Naive thymus-derived CD4-positive, alpha-beta T cell (primary cell): ENCODE data around the gene CADM1. TPM values are rescaled to one million over a fixed set of nuclear protein-coding genes. Genes with fewer than 3 reads are reported as not detected.

Experiments
- ATAC-seq: fragments of 150-1000 bp; cut with Tn5 transposase; 2 replicates; pipeline ENCODE4 v1.10.0; 2021; ENCODE audit warnings: mild to moderate bottlenecking, moderate library complexity
- CTCF ChIA-PET: fragments of 350-600 bp; sonication (Branson Sonifier 250); formaldehyde crosslinking; loops from one replicate; lab custom pipeline; 2021; ENCODE audit warnings: antibody characterized with exemption; lab: Charles Lee
- POLR2A ChIA-PET: fragments of 350-600 bp; sonication (Branson Sonifier 250); formaldehyde crosslinking; loops from one replicate; lab custom pipeline; 2021; ENCODE audit warnings: antibody characterized with exemption, inconsistent platforms; lab: Charles Lee
- DNase-seq, 9 donors: peaks; one replicate each; pipeline versions ENCODE4 v3.0.0 to v3.0.0-alpha.2; 2020 to 2022; ENCODE audit warnings: mixed read lengths in 1 of 9
- H3K27ac ChIP-seq: one replicate; pipeline ENCODE4 v1.7.0; 2013; ENCODE audit warnings: mild to moderate bottlenecking, low read depth, low read length, moderate library complexity
- H3K27me3 ChIP-seq, 2 donors: one replicate each; pipeline ENCODE4 v1.7.0; 2013; ENCODE audit warnings: low read length in 2 of 2, mild to moderate bottlenecking in 2 of 2, moderate library complexity in 2 of 2; ENCODE audit not compliant: control insufficient read depth in 2 of 2, insufficient read depth in 2 of 2
- H3K36me3 ChIP-seq, 3 experiments: 1 replicate in 2 of 3; 2 replicates in 1 of 3; pipeline ENCODE4 v1.7.0; 2013; ENCODE audit warnings: low read length in 3 of 3, mild to moderate bottlenecking in 3 of 3, moderate library complexity in 1 of 3; ENCODE audit not compliant: insufficient read depth in 3 of 3, control insufficient read depth in 2 of 3
- H3K4me1 ChIP-seq, 2 donors: one replicate each; pipeline ENCODE4 v1.7.0; 2013; ENCODE audit warnings: low read length in 2 of 2, mild to moderate bottlenecking in 2 of 2, moderate library complexity in 1 of 2; ENCODE audit not compliant: control insufficient read depth in 2 of 2, insufficient read depth in 2 of 2
- H3K4me3 ChIP-seq: 2 replicates; pipeline ENCODE4 v1.7.0; 2013; ENCODE audit warnings: mild to moderate bottlenecking, low read length
- H3K9me3 ChIP-seq, 3 experiments: 1 replicate in 2 of 3; 2 replicates in 1 of 3; pipeline ENCODE4 v1.7.0; 2013; ENCODE audit warnings: low read length in 3 of 3; ENCODE audit not compliant: control insufficient read depth in 2 of 3
- H3K27ac Mint-ChIP-seq, 9 donors: one replicate each; pipeline ENCODE4 v1.8.0; 2020 to 2022; ENCODE audit warnings: mixed read lengths in 9 of 9, mild to moderate bottlenecking in 8 of 9, moderate library complexity in 5 of 9, inconsistent platforms in 2 of 9
- H3K27me3 Mint-ChIP-seq, 5 donors: one replicate each; pipeline ENCODE4 v1.8.0; 2021 to 2022; ENCODE audit warnings: mixed read lengths in 5 of 5, mild to moderate bottlenecking in 1 of 5
- H3K36me3 Mint-ChIP-seq, 5 donors: one replicate each; pipeline ENCODE4 v1.8.0; 2020 to 2022; ENCODE audit warnings: mixed read lengths in 5 of 5, mild to moderate bottlenecking in 3 of 5, inconsistent platforms in 1 of 5
- H3K4me1 Mint-ChIP-seq, 7 donors: one replicate each; pipeline ENCODE4 v1.8.0; 2020 to 2022; ENCODE audit warnings: mixed read lengths in 7 of 7, mild to moderate bottlenecking in 3 of 7, inconsistent platforms in 1 of 7
- H3K4me3 Mint-ChIP-seq, 10 donors: one replicate each; pipeline ENCODE4 v1.8.0; 2020 to 2022; ENCODE audit warnings: mild to moderate bottlenecking in 10 of 10, mixed read lengths in 10 of 10, moderate library complexity in 6 of 10, inconsistent platforms in 2 of 10
- H3K9me3 Mint-ChIP-seq, 11 donors: one replicate each; pipeline ENCODE4 v1.8.0; 2020 to 2022; ENCODE audit warnings: mixed read lengths in 11 of 11, mild to moderate bottlenecking in 4 of 11, inconsistent platforms in 1 of 11, moderate library complexity in 1 of 11
- intact Hi-C, 2 donors: fragments of 100-400 bp; cut with micrococcal nuclease; formaldehyde crosslinking; loops; one replicate each; pipeline ENCODE4 v1.15.1; 2023
- polyA plus RNA-seq, 2 donors: library from polyadenylated mRNA; unstranded; fragments of 300-500 nt; fragmentation: Illumina TruSeq; gene quantifications; one replicate each; pipeline ENCODE4 v1.2.3, GENCODE V29; 2021
- total RNA-seq, 6 experiments: library from RNA in 5 of 6; stranded (reverse) in 5 of 6; gene quantifications; 1 replicate in 5 of 6; 2 replicates in 1 of 6; pipeline ENCODE4 v1.2.3 and lab custom pipeline; 2021 to 2026

The CADM1 gene
- total and polyA plus RNA-seq, 7 experiments from 2014 or later: 0.29 to 2.7 (median 0.69) TPM

GRCh38 chr11:115421352-115421991, 82.7 kb downstream of the CADM1 start:
- H3K4me1 ChIP-seq: no peaks in the 10 kb centered on the region
- ChIA-PET CTCF (no interaction called here), POLR2A (no interaction called here)
- Mint-ChIP-seq H3K9me3 (peaks cover 0 to 3% (median 0%) of the 10 kb centered on the region in 11 donors), H3K4me1 (no peaks in the 10 kb centered on the region), H3K36me3 (no peaks in the 10 kb centered on the region), H3K27ac (no peak overlapping the region), H3K27me3 (peaks cover 0 to 3% (median 0%) of the 10 kb centered on the region in 5 donors), H3K4me3 (no peak overlapping the region)
- ATAC-seq: no peak
- intact Hi-C loops: no loop called here
- H3K36me3 ChIP-seq: no peaks in the 10 kb centered on the region
- DNase-seq: no peak
- H3K4me3 ChIP-seq: no peak overlapping the region
- no peaks in the 10 kb centered on the region for H3K27me3 ChIP-seq
- no peak overlapping the region for H3K27ac ChIP-seq
- no peaks in the 10 kb centered on the region for H3K9me3 ChIP-seq

DNA sequence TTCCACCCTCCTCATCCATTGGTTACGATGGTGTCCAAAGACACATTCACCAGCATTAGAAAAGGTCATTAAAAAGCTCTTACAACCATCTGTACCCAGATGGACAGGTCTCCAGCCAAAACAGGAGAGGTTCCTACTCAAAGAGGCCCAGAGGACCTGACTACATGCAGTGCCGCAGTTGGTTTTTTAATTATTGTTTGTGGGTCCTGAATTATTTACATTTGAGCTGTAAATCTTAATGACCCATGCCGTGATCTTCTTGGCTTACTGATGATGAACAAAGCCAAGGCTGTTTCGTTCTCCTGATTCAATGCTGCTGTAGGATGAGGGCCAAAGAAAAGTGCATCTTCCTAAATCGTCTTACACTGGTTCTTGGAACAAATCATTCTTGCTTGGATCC, 83.7 kb downstream of the CADM1 start:
- H3K36me3 Mint-ChIP-seq: no peaks in the 10 kb centered on the region
- peaks cover 0 to 3% (median 0%) of the 10 kb centered on the region in 5 donors for H3K27me3 Mint-ChIP-seq
- intact Hi-C loops: no loop called here
- ChIA-PET POLR2A (no interaction called here), CTCF (no interaction called here)
- peaks cover 0 to 3% (median 0%) of the 10 kb centered on the region in 11 donors for H3K9me3 Mint-ChIP-seq
- no peak overlapping the region for H3K4me3 ChIP-seq
- ATAC-seq (no peak), DNase-seq (no peak)
- H3K27me3 ChIP-seq: no peaks in the 10 kb centered on the region
- no peak overlapping the region for H3K27ac Mint-ChIP-seq
- H3K27ac ChIP-seq: no peak overlapping the region
- H3K4me1 Mint-ChIP-seq: no peaks in the 10 kb centered on the region
- no peaks in the 10 kb centered on the region for H3K36me3 ChIP-seq
- no peaks in the 10 kb centered on the region for H3K4me1 ChIP-seq
- no peaks in the 10 kb centered on the region for H3K9me3 ChIP-seq
- no peak overlapping the region for H3K4me3 Mint-ChIP-seq

DNA sequence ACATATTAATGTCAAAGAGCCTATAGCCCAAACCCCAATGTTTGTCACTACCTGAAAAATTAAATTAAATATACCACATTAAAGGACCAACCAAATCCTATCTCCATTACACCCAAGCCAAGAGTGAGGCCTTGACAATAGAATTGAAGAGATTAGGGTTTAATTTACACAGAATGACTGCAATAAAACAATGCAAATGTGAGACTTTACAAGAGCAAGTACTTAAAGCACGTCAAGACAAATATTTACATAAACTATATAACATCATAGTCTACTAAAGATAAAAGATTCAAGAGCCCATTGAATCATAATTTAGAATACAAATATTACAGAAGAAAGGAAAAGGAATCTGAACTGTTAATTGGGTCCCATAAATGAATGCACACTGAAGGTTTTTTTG, 85.6 kb downstream of the CADM1 start:
- no peaks in the 10 kb centered on the region for H3K36me3 ChIP-seq
- no peak overlapping the region for H3K4me3 ChIP-seq

DNA sequence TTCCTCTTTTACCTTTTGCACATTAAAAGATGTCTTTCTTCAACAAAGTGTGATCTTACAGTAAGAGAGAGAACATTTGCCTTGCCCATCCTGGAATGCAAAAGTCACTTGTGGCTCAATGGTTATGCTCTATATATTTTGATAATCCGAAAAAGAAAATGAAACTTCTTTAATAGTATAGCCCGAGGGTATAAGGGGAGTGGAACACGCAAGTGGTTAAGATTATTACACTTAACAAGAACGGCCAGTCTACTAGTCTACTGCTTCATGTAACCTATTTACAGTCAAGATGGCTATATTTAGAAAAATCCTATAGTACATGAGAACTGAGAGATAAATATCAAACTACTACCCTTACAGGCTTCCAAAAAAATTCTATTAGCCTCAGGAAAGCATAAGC, 86.1 kb downstream of the CADM1 start:
- no peaks in the 10 kb centered on the region for H3K27me3 ChIP-seq
- intact Hi-C loops: no loop called here
- H3K4me1 ChIP-seq: no peaks in the 10 kb centered on the region
- ATAC-seq: no peak
- no peaks in the 10 kb centered on the region for H3K9me3 ChIP-seq
- no peak overlapping the region for H3K27ac ChIP-seq
- no peaks in the 10 kb centered on the region for H3K36me3 ChIP-seq
- no peak for DNase-seq
- no peak overlapping the region for H3K4me3 Mint-ChIP-seq
- peaks cover 0 to 5% (median 0%) of the 10 kb centered on the region in 11 donors for H3K9me3 Mint-ChIP-seq
- CTCF ChIA-PET: no interaction called here
- H3K4me3 ChIP-seq: no peak overlapping the region
- POLR2A ChIA-PET: no interaction called here
- no peaks in the 10 kb centered on the region for H3K36me3 Mint-ChIP-seq
- H3K27ac Mint-ChIP-seq: no peak overlapping the region
- H3K4me1 Mint-ChIP-seq: no peaks in the 10 kb centered on the region
- peaks cover 0 to 9% (median 0%) of the 10 kb centered on the region in 5 donors for H3K27me3 Mint-ChIP-seq

More for the DNA sequence above, 85.6 kb downstream of the CADM1 start:
- no peak for DNase-seq
- Mint-ChIP-seq H3K27me3 (peaks cover 0 to 5% (median 0%) of the 10 kb centered on the region in 5 donors), H3K4me1 (no peaks in the 10 kb centered on the region), H3K27ac (no peak overlapping the region), H3K9me3 (no peaks in the 10 kb centered on the region), H3K4me3 (no peak overlapping the region), H3K36me3 (no peaks in the 10 kb centered on the region)
- no peaks in the 10 kb centered on the region for H3K9me3 ChIP-seq
- CTCF ChIA-PET: no interaction called here
- no peak for ATAC-seq
- H3K27me3 ChIP-seq: no peaks in the 10 kb centered on the region
- POLR2A ChIA-PET: no interaction called here
- intact Hi-C loops: no loop called here
- H3K4me1 ChIP-seq: no peaks in the 10 kb centered on the region
- H3K27ac ChIP-seq: no peak overlapping the region

DNA sequence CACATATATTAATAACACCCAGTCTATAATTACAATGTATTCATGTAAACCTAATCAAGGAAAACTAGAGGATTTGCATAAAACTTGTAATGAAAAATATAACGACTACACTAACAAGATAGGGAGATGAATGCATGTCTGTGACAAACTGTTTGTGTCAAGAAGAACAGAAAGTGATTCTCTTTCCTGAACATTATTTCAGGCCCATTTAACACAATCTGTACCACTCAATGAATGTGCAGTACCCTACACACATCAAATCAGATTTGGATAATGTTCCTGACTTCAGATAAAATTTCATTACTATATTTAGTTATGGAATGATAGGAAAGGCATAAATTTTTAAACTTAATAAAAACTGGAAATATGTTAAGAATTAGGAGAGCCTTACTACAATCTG, 93.1 kb downstream of the CADM1 start:
- no peak for ATAC-seq
- peaks cover 0 to 10% (median 0%) of the 10 kb centered on the region in 11 donors for H3K9me3 Mint-ChIP-seq
- no peaks in the 10 kb centered on the region for H3K36me3 Mint-ChIP-seq

DNA sequence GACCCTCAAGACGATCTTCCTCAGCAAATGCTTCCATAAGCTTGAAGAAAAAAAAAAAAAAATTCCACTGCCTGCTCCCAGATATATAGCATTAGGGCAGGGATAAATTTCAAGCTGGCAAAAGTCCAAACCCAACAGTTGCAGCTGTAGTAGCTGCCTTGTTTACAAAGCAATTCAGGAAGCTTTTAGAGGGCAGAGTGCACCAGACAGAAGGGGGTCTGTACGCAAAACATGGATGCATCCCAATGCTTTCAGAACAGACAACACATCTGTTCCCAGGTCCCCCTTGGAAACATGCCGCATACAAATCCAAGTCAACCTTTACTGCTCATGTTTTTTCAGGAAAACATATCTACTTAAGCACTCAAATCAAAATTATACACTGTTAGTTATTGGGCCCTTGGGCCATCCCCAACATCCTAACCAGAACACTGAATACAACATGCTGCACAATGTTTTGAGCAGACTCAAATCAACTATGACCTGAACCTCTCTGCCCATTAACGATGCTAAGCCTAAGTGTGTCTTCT, 94.5 kb downstream of the CADM1 start:
- Histone ChIP-seq H3K9me3 (no peaks in the 10 kb centered on the region), H3K36me3 (no peaks in the 10 kb centered on the region), H3K4me3 (no peak overlapping the region), H3K27ac (no peak overlapping the region), H3K4me1 (no peaks in the 10 kb centered on the region), H3K27me3 (no peaks in the 10 kb centered on the region)
- Mint-ChIP-seq H3K27me3 (peaks cover 0 to 16% (median 2%) of the 10 kb centered on the region in 5 donors), H3K27ac (no peak overlapping the region), H3K4me3 (no peak overlapping the region), H3K36me3 (no peaks in the 10 kb centered on the region), H3K9me3 (peaks cover 0 to 10% (median 0%) of the 10 kb centered on the region in 11 donors), H3K4me1 (no peaks in the 10 kb centered on the region)
- CTCF ChIA-PET: no interaction called here
- POLR2A ChIA-PET: no interaction called here
- intact Hi-C loops: no loop called here
- no peak for DNase-seq
- no peak for ATAC-seq

More for the DNA sequence above, 93.1 kb downstream of the CADM1 start:
- Histone ChIP-seq H3K4me1 (no peaks in the 10 kb centered on the region), H3K4me3 (no peak overlapping the region), H3K9me3 (no peaks in the 10 kb centered on the region), H3K27ac (no peak overlapping the region), H3K36me3 (no peaks in the 10 kb centered on the region), H3K27me3 (no peaks in the 10 kb centered on the region)
- intact Hi-C loops: no loop called here
- peaks cover 0 to 20% (median 2%) of the 10 kb centered on the region in 5 donors for H3K27me3 Mint-ChIP-seq
- no peak overlapping the region for H3K4me3 Mint-ChIP-seq
- DNase-seq: no peak
- H3K4me1 Mint-ChIP-seq: no peaks in the 10 kb centered on the region
- ChIA-PET CTCF (no interaction called here), POLR2A (no interaction called here)
- H3K27ac Mint-ChIP-seq: no peak overlapping the region

DNA sequence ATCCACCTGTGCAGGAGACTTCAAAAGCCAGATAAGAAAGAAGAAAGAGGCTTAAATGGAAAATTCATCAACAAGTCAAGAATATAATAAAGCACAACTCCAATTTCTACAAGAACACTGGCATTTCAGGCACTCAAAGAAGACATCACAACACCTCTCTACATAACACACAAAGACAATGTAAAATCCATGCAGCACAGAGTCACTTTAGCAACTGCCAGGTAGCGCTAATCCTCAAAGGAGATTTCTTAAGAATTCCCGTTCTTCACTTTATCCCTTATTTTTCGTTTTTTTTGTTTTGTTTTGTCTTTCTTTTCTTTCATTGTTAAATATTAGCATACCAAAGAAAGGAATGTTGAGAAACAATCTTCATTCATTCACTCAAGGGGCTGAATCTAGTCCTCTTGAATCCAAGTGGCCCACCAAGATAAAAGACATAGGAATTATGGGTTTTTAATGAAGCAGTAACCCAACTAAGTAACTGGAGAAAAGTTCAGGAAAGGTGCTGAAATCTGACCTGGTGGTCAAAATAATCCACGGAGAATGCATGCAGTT, 95.0 kb downstream of the CADM1 start:
- intact Hi-C loops: no loop called here
- H3K27me3 Mint-ChIP-seq: peaks cover 0 to 16% (median 2%) of the 10 kb centered on the region in 5 donors
- DNase-seq: no peak
- no peaks in the 10 kb centered on the region for H3K9me3 ChIP-seq
- H3K36me3 ChIP-seq: no peaks in the 10 kb centered on the region
- no peak overlapping the region for H3K4me3 ChIP-seq
- ChIA-PET POLR2A (no interaction called here), CTCF (no interaction called here)
- no peak for ATAC-seq
- H3K27ac ChIP-seq: no peak overlapping the region
- H3K27me3 ChIP-seq: no peaks in the 10 kb centered on the region
- H3K27ac Mint-ChIP-seq: peak overlapping the region in 1 of 9 donors; percentile 16
- no peaks in the 10 kb centered on the region for H3K4me1 ChIP-seq
- no peaks in the 10 kb centered on the region for H3K4me1 Mint-ChIP-seq
- H3K4me3 Mint-ChIP-seq: no peak overlapping the region
- no peaks in the 10 kb centered on the region for H3K36me3 Mint-ChIP-seq
- H3K9me3 Mint-ChIP-seq: peaks cover 0 to 10% (median 0%) of the 10 kb centered on the region in 11 donors
